Activated T-helper 1 cell treated with Interleukin-2 at 50 U/mL for 16 hours (primary cell): ENCODE measurements around the gene UMAD1.
"Not testable (repeated sequence)": the region's sequence is repeated elsewhere in the genome, so short reads cannot be mapped to it uniquely, and the experiment has no call there.

Source experiments
- DNase-seq: peaks from one replicate; pipeline ENCODE4 v3.0.0-alpha.2; 2020; ENCODE audit warnings: low read depth

The UMAD1 gene

DNA sequence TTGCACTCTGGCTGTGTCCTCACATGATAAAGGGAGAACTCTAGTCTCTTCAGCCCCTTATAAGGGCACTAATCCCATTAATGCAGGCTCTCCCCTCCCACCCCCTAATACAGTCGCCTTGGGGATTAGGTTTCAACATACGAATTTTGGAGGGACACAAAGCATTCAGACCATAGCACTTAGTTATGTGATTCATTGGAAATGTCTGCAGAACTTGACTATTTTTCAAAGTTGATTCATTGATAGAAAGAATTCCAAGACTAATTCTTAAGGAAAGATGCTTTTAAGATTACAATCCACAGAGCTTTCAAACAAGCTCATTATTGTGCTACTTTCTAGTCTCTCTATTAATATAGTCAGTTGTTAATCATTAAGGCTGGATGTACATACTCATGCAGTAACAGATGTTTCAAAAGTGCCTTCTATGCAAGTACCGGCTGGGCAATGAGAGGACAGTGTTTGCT is 163.2 kb downstream of the UMAD1 start:
- DNase-seq = no peak

DNA sequence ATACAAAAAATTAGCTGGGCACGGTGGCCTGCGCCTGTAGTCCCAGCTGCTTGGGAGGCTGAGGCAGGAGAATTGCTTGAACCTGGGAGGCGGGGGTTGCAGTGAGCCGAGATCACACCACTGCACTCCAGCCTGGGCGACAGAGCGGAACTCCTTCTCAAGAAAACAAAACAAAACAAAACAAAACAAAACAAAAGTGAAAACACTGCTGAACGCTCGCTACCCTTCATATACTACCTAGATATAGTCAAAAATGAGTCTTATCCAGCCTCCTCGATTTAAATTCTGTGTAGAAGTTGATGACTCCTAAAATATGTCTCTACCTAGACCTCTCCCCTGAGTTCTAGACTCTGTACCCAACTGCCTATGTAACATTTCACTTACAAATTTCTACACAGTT is 164.3 kb downstream of the UMAD1 start:
- not testable (repeated sequence) for DNase-seq

- no peak for DNase-seq
These were observed 165.1 kb downstream of the UMAD1 start for GRCh38 chr7:7805511-7806153.

DNA sequence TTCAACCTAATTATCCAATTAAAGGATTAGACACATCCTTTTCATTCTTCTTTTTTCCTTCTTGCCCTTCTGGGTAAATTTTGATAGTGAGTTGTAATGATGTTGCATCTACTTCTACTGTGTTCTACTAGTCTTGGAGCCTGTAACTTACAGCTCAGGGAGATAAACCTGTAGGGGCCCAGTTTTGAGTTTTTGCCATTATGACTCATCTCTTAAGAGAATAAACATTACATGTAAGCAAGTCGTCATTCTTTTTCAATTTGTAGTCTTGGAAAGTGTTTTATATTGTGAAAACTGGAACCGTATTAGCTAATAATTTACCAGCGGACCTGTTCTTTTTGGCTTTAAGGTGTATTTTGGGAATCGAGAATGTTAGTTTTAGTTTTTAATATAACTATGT is 167.6 kb downstream of the UMAD1 start:
- DNase-seq = no peak

GRCh38 chr7:7808626-7809025 is 168.1 kb downstream of the UMAD1 start:
- DNase-seq = no peak

DNA sequence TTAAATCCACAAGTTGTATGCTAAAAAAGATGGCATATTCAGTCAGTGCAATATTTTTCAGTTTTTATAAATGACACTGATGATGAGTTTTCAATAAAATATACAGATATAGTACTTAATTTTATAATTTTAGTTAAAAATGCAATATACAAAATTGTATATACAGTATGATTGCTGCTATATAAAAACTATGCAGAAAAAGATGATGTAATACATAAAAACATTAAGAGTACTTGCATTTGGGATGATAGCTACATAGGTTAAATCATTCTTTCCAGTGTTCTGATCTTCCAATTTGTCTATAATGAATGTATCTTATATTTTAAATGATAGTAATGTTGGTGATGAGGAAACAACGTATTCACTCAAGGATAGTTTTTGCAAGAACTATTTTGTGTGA is 169.8 kb downstream of the UMAD1 start:
- no peak for DNase-seq

DNA sequence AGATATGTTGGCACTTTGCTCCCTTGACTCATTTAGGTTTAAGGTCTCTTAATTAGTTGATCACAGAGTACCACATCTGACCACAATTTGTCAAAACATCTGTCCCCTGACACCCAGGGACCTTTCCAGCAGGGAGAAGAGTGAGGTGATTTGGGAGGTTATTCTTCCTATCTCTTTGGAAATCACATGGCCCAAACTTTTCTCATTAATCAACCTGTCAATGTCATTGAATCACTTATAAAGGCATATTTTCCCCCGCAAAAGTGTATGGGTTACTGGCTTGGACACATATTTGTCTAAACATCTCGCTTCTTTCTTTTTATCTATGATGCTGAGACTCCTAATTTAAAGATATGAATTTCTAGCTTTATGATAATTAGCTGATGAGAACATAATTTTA is 170.3 kb downstream of the UMAD1 start:
- no peak for DNase-seq

DNA sequence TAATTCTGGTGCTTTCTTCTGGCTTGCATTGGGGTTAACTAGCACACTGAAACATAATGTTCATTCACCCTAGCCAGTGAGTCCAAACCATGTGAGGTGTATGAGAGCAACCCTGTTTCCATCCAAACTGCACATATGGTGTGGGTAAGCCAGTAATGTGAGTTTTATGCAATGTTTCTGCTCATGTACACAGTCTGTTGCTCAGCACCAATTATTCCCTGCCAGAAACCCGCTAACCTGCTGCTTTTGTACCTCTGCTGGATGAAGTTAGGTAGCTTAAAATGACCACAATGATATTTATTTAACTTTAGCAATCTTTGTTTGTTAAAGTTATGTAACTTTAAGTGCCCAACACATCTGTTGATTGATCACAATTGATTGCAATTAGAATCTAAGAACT is 171.6 kb downstream of the UMAD1 start:
- no peak for DNase-seq

DNA sequence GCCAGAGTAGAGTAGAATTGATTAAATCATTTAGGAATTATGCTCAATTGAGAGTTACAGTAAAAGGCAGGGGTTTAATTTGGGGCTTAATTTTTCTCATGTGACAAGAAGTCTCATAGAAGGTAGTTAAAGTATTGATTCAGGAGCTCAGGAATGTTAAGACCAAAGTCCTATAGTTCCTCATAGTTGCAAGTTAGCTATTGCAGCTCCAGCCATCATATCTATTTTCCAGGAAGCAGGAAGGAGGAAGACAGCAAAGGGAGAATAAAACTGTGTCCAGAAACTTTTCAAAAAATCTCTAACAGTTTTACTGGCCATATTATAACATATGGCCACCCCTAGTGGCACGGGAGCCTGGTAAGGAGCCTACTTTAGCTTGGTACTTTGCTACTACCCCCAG is 174.8 kb downstream of the UMAD1 start:
- DNase-seq = no peak

DNA sequence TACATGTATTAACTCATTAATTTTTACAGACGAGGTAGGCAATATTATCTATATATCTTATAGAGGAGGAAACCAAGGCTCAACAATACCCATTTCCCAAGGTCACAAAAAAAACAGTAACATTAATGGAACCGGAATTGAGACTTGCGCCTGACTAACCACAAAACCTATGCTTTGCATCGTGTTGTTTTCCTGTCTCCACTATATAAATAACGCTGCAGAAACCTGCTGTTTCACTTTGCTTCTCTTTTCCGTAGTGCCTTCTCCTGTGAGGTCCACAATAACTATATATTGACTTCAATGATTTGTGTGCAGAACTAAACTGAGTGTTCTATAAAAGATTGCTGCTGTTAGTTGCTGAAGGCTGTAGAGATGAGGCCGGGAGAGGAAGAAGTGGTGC is 175.5 kb downstream of the UMAD1 start:
- DNase-seq = no peak

DNA sequence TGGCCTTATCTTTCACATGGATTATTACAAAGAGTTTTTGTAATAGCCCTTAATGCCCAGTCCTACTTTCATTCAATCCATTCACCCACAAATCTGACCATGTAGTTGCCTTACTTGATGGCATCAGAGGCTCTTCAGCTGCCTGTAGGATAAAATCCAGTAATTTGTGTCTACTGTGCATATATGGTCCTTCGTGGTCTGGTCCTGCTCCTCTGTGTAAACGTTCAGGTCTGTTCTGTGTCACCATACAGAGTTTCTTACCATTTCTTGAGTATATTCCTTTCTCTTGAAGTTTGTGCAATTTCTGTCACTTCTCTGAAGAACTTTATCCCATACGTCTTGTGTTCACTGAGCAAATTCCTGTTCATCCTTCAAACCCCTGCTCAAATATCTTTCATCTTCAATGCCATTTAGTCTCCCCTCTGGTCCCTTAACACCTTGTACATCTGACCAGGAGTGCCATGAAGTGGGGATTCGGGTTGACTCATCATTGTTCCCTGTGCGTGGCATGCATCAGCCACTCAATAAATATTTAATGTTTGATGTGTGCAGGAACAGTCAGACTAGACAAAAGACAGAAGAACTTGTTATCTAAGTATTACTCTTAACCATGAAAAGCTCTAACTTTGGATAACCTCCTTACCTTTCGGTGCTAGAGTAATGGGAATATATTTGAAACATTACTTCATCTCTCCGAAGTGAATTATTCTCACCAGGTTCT is 176.4 kb downstream of the UMAD1 start:
- no peak for DNase-seq

DNA sequence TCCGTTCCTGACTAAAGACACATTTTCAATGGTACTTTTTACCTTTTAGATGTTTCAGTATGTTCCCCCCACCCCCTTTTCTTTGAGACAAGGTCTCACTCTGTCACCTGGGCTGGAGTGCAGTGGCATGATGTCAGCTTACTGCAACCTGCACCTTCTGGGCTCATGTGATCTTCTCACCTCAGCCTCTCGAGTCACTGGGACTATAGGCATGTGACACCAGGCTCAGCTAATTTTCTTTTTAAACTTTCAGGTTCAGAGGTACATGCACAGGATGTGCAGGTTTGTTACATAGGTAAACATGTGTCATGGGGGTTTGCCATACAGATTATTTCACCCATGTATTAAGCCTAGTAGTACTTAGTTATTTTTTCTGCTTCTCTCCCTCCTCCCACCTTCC is 177.2 kb downstream of the UMAD1 start:
- DNase-seq = no peak

- not testable (repeated sequence) for DNase-seq
These were observed 177.6 kb downstream of the UMAD1 start for GRCh38 chr7:7818179-7818578.

GRCh38 chr7:7819442-7820247 is 179.1 kb downstream of the UMAD1 start:
- DNase-seq = no peak

DNA sequence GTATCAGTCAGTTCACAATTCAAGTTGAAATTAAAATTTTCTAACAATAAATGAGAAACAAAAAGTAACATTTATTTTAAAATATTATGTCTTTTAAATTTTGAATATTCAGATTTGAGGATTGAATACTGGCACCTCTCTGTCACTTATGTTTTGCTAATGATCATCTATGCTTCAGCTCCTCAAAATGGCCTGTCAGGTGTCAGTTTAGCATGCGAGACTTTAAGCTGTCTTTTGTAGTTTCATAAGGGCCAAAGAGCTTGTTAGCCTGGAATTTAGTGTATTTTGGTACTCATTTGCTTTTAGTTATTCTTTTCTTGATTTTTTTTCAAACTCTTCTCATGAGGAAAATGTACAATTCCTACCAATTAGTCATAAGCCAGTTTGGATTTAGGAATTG is 179.9 kb downstream of the UMAD1 start:
- DNase-seq = no peak

DNA sequence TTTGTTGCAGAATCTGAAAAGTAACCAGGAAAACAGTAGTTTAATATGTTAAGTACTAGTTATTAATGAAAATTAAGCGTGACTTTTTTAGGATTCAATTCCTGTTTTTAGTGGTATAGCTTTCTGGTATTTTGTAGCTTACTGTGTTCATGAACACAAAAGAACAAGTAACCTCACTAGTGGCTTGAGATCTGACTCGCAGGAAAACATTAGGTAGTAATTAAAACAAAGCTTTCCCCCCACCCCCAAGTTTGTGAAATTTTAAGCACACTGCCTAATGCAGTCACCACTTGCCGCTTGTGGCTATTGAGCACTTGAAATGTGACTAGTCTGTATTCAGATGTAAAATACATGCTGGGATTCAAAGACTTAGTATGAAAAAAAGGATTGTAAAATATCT is 180.4 kb downstream of the UMAD1 start:
- no peak for DNase-seq

- DNase-seq = no peak
These were observed 181.0 kb downstream of the UMAD1 start for GRCh38 chr7:7821517-7821916.

DNA sequence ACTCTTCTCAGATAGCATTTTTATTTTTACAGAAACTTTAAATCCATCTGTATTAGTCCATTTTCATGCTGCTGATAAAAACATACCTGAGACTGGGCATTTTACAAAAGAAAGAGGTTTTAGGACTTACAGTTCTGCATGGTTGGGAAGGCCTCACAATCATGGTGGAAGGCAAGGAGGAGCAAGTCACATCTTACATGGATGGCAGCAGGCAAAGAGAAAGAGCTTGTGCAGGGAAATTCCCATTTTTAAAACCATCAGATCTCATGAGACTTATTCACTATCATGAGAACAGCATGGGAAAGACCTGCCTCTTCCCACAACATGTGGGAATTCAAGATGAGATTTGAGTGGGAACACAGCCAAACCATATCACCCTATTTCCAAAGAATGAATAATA is 184.7 kb downstream of the UMAD1 start:
- DNase-seq = not testable (repeated sequence)

DNA sequence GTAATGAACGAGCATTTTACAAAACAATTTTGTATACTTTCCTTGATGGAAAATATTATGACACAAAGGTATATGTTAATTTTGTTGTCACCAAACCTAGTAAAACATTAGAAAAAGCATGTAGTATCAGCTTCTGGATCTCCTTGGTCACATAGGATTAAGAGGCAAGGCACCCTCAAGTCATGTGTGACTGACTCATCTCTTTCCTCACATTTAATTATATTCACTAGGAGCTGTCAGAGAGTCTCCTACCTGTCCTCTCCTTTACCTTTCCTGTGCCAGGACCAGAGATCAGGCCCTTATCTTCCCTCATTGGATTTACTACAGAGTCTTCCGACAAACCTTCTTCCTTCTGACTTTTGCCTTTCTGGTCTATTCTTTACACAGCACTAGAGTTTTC is 189.1 kb downstream of the UMAD1 start:
- DNase-seq = no peak

DNA sequence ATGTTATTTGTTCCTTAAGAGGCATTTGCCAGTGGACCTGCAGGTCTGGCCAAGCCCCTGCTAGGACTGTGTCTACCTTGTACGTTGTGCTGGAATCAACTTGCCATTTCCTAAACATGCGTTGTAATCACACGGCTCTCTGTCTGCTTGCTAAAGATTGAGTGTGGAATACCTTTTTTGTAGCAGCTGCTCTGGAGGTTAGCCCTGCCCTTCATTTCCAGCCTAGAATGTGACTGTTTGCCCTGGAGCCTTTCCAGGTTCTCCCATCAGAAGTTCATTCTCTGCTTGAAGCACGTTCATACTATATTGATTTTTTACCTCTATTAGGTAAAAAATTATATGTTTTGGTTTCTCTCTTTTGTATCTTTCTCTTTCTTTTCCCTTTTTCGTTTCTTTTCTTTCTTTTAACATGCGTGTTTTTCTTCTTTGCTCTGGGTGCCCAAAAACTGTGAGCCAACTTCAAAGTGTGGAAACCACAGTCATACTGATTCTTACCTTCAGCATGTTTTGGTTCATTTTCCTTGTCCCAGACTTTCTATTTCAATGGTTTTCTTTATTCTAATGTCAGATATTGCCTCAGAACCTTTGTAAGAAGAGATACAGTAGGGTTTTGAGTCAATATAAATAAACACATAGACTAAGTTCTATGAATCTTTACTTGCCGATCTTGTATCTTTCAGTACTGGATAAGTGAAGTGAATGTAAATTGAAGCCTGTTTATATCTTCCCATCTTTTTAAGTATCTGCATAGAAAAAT is 189.7 kb downstream of the UMAD1 start:
- DNase-seq = no peak

GRCh38 chr7:7832518-7832917 is 192.0 kb downstream of the UMAD1 start:
- DNase-seq = no peak

DNA sequence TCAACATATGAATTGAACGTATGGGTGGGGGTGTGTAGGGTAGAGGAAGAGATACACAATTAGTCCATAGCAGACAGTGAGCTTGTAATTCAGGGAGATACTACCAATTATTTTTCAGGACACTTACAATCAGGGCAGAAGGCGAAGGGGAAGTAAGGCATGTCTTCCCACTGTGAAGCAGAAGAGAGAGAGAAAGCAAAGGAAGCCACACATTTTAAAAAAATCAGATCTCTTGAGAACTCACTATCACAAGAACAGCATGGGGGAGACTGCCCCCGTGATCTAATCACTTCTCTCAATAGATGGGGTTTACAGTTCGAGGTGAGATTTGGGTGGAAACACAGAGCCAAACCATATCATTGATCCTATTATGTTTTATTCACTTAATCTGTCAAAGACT is 194.2 kb downstream of the UMAD1 start:
- DNase-seq = no peak
